ENCODE data around the gene GDF9.
"Not testable (repeated sequence)": the region's sequence is repeated elsewhere in the genome, so short reads cannot be mapped to it uniquely, and the experiment has no call there.

The GDF9 gene

DNA sequence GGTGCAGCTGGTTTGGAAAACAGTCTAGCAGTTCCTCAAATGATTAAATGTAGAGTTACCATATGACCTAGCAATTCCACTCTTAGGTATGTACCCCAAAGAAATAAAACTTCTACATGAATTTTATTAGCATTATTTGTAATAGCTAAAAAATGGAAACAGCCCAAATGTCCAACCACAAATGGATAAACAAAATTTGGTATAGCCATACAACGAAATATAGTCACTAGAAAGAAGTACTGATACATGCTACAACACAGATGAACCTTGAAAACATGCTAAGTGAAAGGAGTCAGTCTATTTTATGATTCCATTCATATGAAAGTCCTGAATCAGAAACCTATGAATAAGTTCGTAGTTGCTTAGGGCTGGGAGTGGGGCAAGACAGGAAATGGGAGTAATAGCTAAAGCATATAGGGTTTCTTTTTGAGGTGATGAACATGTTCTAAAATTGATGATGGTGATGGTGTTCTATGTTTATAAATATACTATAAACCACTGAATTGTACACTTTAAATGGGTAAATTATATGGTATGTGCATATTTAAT is 6.3 kb downstream of the GDF9 start:
- H3K27ac ChIP-seq (replicated peaks; ENCODE audit: low read length) = no peak overlapping the region
- H2AFZ ChIP-seq (ENCODE audit: low read length) = no peak overlapping the region
- no peak overlapping the region for H2BK12ac ChIP-seq (ENCODE audit: low read length)
- H3K36me3 ChIP-seq (replicated peaks in 1 of 2; ENCODE audit: control insufficient read depth in 2 of 2, insufficient read depth in 2 of 2, low read length in 2 of 2) = no peaks in the 10 kb centered on the region
- no peaks in the 10 kb centered on the region for H3K79me1 ChIP-seq (ENCODE audit: low read depth, low read length)
- H2BK5ac ChIP-seq (ENCODE audit: low read length) = no peak overlapping the region
- H3K18ac ChIP-seq (ENCODE audit: low read length) = no peak overlapping the region
- no peak overlapping the region for H3K14ac ChIP-seq (ENCODE audit: low read length)
- no CpG with 5 or more reads among the region's 2 CpGs for WGBS, 2 donors (ENCODE audit: extremely low coverage in 2 of 2, insufficient read length in 2 of 2, insufficient replicate concordance in 1 of 2)
- H2BK120ac ChIP-seq (ENCODE audit: low read depth, low read length) = no peak overlapping the region
- no peaks in the 10 kb centered on the region for H3K4me1 ChIP-seq (ENCODE audit: control insufficient read depth in 2 of 2, insufficient read depth in 1 of 2, low read depth in 1 of 2, low read length in 2 of 2)
- H3K9ac ChIP-seq (ENCODE audit: low read depth, low read length, poor library complexity) = no peak overlapping the region
- H3K23ac ChIP-seq (ENCODE audit: low read depth, low read length, poor library complexity) = no peak overlapping the region
- no peak overlapping the region for H2BK15ac ChIP-seq (ENCODE audit: low read length)
- H3K9me3 ChIP-seq (replicated peaks in 1 of 2; ENCODE audit: control insufficient read depth in 2 of 2, insufficient read depth in 1 of 2, low read depth in 1 of 2, low read length in 2 of 2) = no peaks in the 10 kb centered on the region
- no peak overlapping the region for H3K4me2 ChIP-seq (ENCODE audit: insufficient read depth, low read length, poor library complexity, severe bottlenecking)
- no peak overlapping the region for H3K4me3 ChIP-seq (ENCODE audit: low read length in 2 of 2)
- no peak overlapping the region for H4K91ac ChIP-seq (ENCODE audit: low read depth, low read length, poor library complexity)
- H3K4ac ChIP-seq (ENCODE audit: low read length) = no peak overlapping the region
- no peak overlapping the region for H4K8ac ChIP-seq (ENCODE audit: low read depth, low read length)
- DNase-seq (ENCODE audit: low spot score) = no peak
- no peak overlapping the region for H2AK5ac ChIP-seq (ENCODE audit: low read depth, low read length)
- peaks cover 0 to 3% (median 0%) of the 10 kb centered on the region in 3 experiments for H3K27me3 ChIP-seq (ENCODE audit: control insufficient read depth in 3 of 3, insufficient read depth in 3 of 3, low read depth in 1 of 3, low read length in 3 of 3)

DNA sequence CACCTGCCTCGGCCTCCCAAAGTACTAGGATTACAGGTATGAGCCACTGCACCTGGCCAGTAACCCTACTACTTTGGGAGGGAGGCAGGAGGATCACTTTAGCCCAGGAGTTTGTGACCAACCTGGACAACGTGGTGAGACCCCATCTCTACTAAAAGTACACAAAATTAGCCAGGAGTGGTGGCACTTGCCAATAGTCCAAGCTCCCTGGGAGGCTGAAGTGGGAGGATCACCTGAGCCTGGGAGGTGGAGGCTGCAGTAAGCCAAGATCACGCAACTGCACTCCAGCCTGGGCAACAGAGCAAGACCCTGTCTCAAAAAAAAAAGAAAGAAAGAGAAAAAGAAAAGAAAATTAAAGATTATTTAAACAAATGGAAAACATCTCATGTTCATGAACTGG is 10.3 kb downstream of the GDF9 start:
- peaks cover 0 to 2% (median 0%) of the 10 kb centered on the region in 3 experiments for H3K27me3 ChIP-seq (ENCODE audit: control insufficient read depth in 3 of 3, insufficient read depth in 3 of 3, low read depth in 1 of 3, low read length in 3 of 3)
- no peaks in the 10 kb centered on the region for H3K36me3 ChIP-seq (replicated peaks in 1 of 2; ENCODE audit: control insufficient read depth in 2 of 2, insufficient read depth in 2 of 2, low read length in 2 of 2)
- no peak overlapping the region for H2BK12ac ChIP-seq (ENCODE audit: low read length)
- no peaks in the 10 kb centered on the region for H3K9me3 ChIP-seq (replicated peaks in 1 of 2; ENCODE audit: control insufficient read depth in 2 of 2, insufficient read depth in 1 of 2, low read depth in 1 of 2, low read length in 2 of 2)
- H4K91ac ChIP-seq (ENCODE audit: low read depth, low read length, poor library complexity) = no peak overlapping the region
- no peak overlapping the region for H2AK5ac ChIP-seq (ENCODE audit: low read depth, low read length)
- H3K4me3 ChIP-seq (ENCODE audit: low read length in 2 of 2) = no peak overlapping the region
- H3K4me2 ChIP-seq (ENCODE audit: insufficient read depth, low read length, poor library complexity, severe bottlenecking) = no peak overlapping the region
- no peak overlapping the region for H3K14ac ChIP-seq (ENCODE audit: low read length)
- no peak overlapping the region for H2BK120ac ChIP-seq (ENCODE audit: low read depth, low read length)
- no peak overlapping the region for H4K8ac ChIP-seq (ENCODE audit: low read depth, low read length)
- no peak for DNase-seq (ENCODE audit: low spot score)
- H3K18ac ChIP-seq (ENCODE audit: low read length) = no peak overlapping the region
- H3K9ac ChIP-seq (ENCODE audit: low read depth, low read length, poor library complexity) = no peak overlapping the region
- no peaks in the 10 kb centered on the region for H3K79me1 ChIP-seq (ENCODE audit: low read depth, low read length)
- no peak overlapping the region for H2BK5ac ChIP-seq (ENCODE audit: low read length)
- H2BK15ac ChIP-seq (ENCODE audit: low read length) = no peak overlapping the region
- WGBS, 2 donors (ENCODE audit: extremely low coverage in 2 of 2, insufficient read length in 2 of 2, insufficient replicate concordance in 1 of 2) = no CpG with 5 or more reads among the region's 3 CpGs
- H3K27ac ChIP-seq (replicated peaks; ENCODE audit: low read length) = no peak overlapping the region
- no peak overlapping the region for H3K4ac ChIP-seq (ENCODE audit: low read length)
- H2AFZ ChIP-seq (ENCODE audit: low read length) = no peak overlapping the region
- H3K4me1 ChIP-seq (ENCODE audit: control insufficient read depth in 2 of 2, insufficient read depth in 1 of 2, low read depth in 1 of 2, low read length in 2 of 2) = no peaks in the 10 kb centered on the region
- no peak overlapping the region for H3K23ac ChIP-seq (ENCODE audit: low read depth, low read length, poor library complexity)

DNA sequence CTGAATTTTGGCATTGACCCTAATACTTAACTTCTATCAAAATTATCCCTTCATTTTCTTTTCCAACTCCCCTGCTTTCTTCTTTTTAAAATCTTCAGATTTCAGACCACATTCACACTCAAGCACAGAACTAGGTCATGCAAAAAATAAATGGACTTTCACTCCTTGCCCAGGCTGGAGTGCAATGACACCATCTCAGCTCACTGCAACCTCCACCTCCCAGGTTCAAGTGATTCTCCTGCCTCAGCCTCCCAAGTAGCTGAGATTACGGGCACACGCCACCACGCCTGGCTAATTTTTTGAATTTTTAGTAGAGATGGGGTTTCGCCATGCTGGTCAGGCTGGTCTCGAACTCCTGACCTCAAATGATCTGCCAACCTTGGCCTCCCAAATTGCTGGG is 11.3 kb downstream of the GDF9 start:
- not testable (repeated sequence) for H3K23ac ChIP-seq (ENCODE audit: low read depth, low read length, poor library complexity); H4K8ac ChIP-seq (ENCODE audit: low read depth, low read length); H3K4ac ChIP-seq (ENCODE audit: low read length); H3K4me2 ChIP-seq (ENCODE audit: insufficient read depth, low read length, poor library complexity, severe bottlenecking); H3K4me1 ChIP-seq (ENCODE audit: control insufficient read depth in 2 of 2, insufficient read depth in 1 of 2, low read depth in 1 of 2, low read length in 2 of 2); H2BK15ac ChIP-seq (ENCODE audit: low read length); H2AFZ ChIP-seq (ENCODE audit: low read length); H3K36me3 ChIP-seq (replicated peaks in 1 of 2; ENCODE audit: control insufficient read depth in 2 of 2, insufficient read depth in 2 of 2, low read length in 2 of 2); H2BK120ac ChIP-seq (ENCODE audit: low read depth, low read length); H3K18ac ChIP-seq (ENCODE audit: low read length); H4K91ac ChIP-seq (ENCODE audit: low read depth, low read length, poor library complexity); H3K9me3 ChIP-seq (replicated peaks in 1 of 2; ENCODE audit: control insufficient read depth in 2 of 2, insufficient read depth in 1 of 2, low read depth in 1 of 2, low read length in 2 of 2); H3K79me1 ChIP-seq (ENCODE audit: low read depth, low read length); H3K9ac ChIP-seq (ENCODE audit: low read depth, low read length, poor library complexity); DNase-seq (ENCODE audit: low spot score); H2BK5ac ChIP-seq (ENCODE audit: low read length); H3K14ac ChIP-seq (ENCODE audit: low read length); H2AK5ac ChIP-seq (ENCODE audit: low read depth, low read length); H2BK12ac ChIP-seq (ENCODE audit: low read length); H3K27ac ChIP-seq (replicated peaks; ENCODE audit: low read length); H3K4me3 ChIP-seq (ENCODE audit: low read length in 2 of 2)
- peaks cover 0 to 11% (median 0%) of the 10 kb centered on the region in 3 experiments for H3K27me3 ChIP-seq (ENCODE audit: control insufficient read depth in 3 of 3, insufficient read depth in 3 of 3, low read depth in 1 of 3, low read length in 3 of 3)
- no CpG with 5 or more reads among the region's 5 CpGs for WGBS, 2 donors (ENCODE audit: extremely low coverage in 2 of 2, insufficient read length in 2 of 2, insufficient replicate concordance in 1 of 2)

DNA sequence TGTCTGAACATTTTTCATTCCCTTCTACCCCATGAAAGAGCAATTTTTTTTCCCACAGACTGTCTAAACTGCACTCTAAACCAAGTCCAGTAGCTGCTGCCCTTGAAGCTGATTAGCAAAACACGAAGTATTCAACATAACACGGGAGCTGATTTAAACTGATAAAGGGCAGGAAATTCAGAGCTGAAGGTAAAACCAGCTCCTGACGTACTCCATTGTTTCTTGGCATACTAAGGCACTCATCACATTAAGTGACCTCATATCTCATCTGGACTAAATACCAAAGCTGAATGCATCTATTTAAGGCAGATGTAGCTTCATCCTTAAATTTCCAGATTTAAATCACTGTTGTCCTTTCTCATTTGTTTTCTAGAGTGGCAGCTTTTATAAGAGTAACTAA is 12.0 kb downstream of the GDF9 start:
- Histone ChIP-seq H3K36me3 (replicated peaks in 1 of 2; ENCODE audit: control insufficient read depth in 2 of 2, insufficient read depth in 2 of 2, low read length in 2 of 2) (no peaks in the 10 kb centered on the region), H3K23ac (ENCODE audit: low read depth, low read length, poor library complexity) (no peak overlapping the region), H2BK15ac (ENCODE audit: low read length) (no peak overlapping the region), H2AK5ac (ENCODE audit: low read depth, low read length) (no peak overlapping the region), H4K91ac (ENCODE audit: low read depth, low read length, poor library complexity) (no peak overlapping the region), H3K14ac (ENCODE audit: low read length) (no peak overlapping the region), H2BK12ac (ENCODE audit: low read length) (no peak overlapping the region), H2AFZ (ENCODE audit: low read length) (no peak overlapping the region), H3K27ac (replicated peaks; ENCODE audit: low read length) (no peak overlapping the region), H3K4me2 (ENCODE audit: insufficient read depth, low read length, poor library complexity, severe bottlenecking) (no peak overlapping the region), H2BK5ac (ENCODE audit: low read length) (no peak overlapping the region), H3K9me3 (replicated peaks in 1 of 2; ENCODE audit: control insufficient read depth in 2 of 2, insufficient read depth in 1 of 2, low read depth in 1 of 2, low read length in 2 of 2) (no peaks in the 10 kb centered on the region), H3K4ac (ENCODE audit: low read length) (no peak overlapping the region), H3K27me3 (ENCODE audit: control insufficient read depth in 3 of 3, insufficient read depth in 3 of 3, low read depth in 1 of 3, low read length in 3 of 3) (peaks cover 0 to 18% (median 0%) of the 10 kb centered on the region in 3 experiments), H3K4me1 (ENCODE audit: control insufficient read depth in 2 of 2, insufficient read depth in 1 of 2, low read depth in 1 of 2, low read length in 2 of 2) (no peaks in the 10 kb centered on the region), H3K79me1 (ENCODE audit: low read depth, low read length) (no peaks in the 10 kb centered on the region), H3K18ac (ENCODE audit: low read length) (no peak overlapping the region), H2BK120ac (ENCODE audit: low read depth, low read length) (no peak overlapping the region), H4K8ac (ENCODE audit: low read depth, low read length) (no peak overlapping the region), H3K4me3 (ENCODE audit: low read length in 2 of 2) (no peak overlapping the region), H3K9ac (ENCODE audit: low read depth, low read length, poor library complexity) (no peak overlapping the region)
- DNase-seq (ENCODE audit: low spot score) = no peak
- no CpG with 5 or more reads among the region's 3 CpGs for WGBS, 2 donors (ENCODE audit: extremely low coverage in 2 of 2, insufficient read length in 2 of 2, insufficient replicate concordance in 1 of 2)
